ENCODE results near the gene EIF1AD. TPM values are rescaled to one million over a fixed set of nuclear protein-coding genes. Genes with fewer than 3 reads are reported as not detected.
"Not testable (repeated sequence)": the region's sequence is repeated elsewhere in the genome, so short reads cannot be mapped to it uniquely, and the experiment has no call there.

EIF1AD gene
- total RNA-seq, 1 donor from 2014 or later: 45.3 TPM

GRCh38 chr11:66014804-66015453, 13.0 kb upstream of the EIF1AD start:
- H3K4me3 ChIP-seq (ENCODE audit: low read depth, low read length): no peak overlapping the region
- TF ChIP-seq CTCF (conservative IDR thresholded peaks at IDR 0.05; ENCODE audit: low read depth, low read length): no peak
- DNase-seq (ENCODE audit: low read depth): no peak

DNA sequence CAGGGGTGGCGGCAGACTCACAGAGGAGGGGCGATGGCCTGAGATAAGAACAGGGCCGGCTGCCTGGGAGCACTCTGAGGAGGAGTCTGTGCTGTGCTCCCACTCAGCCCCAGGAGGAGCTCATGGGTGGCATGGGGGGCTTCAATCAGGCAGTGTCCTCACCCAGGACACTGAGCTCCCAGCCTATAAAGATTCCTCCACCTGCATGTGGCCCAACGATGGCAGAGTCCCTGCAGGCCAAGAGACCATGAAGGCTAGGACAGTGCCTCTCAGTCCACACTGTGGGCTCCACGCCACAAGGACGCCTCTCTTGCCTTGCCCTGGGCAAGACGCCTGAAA, 11.8 kb upstream of the EIF1AD start:
- no peak for TF ChIP-seq CTCF (conservative IDR thresholded peaks at IDR 0.05; ENCODE audit: low read depth, low read length)
- no peak for DNase-seq (ENCODE audit: low read depth)
- H3K4me3 ChIP-seq (ENCODE audit: low read depth, low read length): no peak overlapping the region

GRCh38 chr11:66012946-66013761, 11.2 kb upstream of the EIF1AD start:
- no peak for DNase-seq (ENCODE audit: low read depth)
- no peak for TF ChIP-seq CTCF (conservative IDR thresholded peaks at IDR 0.05; ENCODE audit: low read depth, low read length)
- H3K4me3 ChIP-seq (ENCODE audit: low read depth, low read length): no peak overlapping the region

DNA sequence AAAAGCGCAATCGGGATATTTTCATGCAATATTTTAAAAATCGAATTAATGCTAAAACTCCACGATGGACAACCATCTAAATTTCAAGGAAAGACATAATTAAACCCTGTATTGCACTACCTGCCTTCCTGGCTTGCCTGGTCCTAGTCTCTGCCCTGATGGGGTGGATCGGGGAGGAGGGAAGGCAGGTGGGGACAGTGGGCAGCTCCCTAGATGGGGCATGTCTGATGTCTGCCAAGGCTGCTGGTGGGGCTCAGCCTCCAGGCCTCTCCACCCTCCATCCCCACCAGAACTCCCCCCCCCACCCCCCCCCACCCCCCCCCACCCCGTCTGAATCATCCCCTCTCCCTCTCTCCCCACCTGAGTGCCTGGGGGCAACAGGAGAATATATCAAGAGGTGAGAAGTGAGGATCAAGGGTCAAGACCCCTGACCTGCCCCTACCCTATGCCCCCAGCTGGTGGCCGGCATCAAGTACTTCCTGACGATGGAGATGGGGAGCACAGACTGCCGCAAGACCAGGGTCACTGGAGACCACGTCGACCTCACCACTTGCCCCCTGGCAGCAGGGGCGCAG, 10.5 kb upstream of the EIF1AD start:
- no peak for TF ChIP-seq CTCF (conservative IDR thresholded peaks at IDR 0.05; ENCODE audit: low read depth, low read length)
- DNase-seq (ENCODE audit: low read depth): no peak
- no peak overlapping the region for H3K4me3 ChIP-seq (ENCODE audit: low read depth, low read length)

- no peak for TF ChIP-seq CTCF (conservative IDR thresholded peaks at IDR 0.05; ENCODE audit: low read depth, low read length)
- no peak for DNase-seq (ENCODE audit: low read depth)
- no peak within 1 kb of the TSS for H3K4me3 ChIP-seq (ENCODE audit: low read depth, low read length)
These were observed 9.9 kb upstream of the EIF1AD start, which contains the start of gene CST6 for GRCh38 chr11:66011785-66012303. Gene CST6 (plus strand): TSS chr11:66012008. CDS start chr11:66012045, 37 bp downstream.

GRCh38 chr11:66011239-66011784, 9.4 kb upstream of the EIF1AD start:
- TF ChIP-seq CTCF (conservative IDR thresholded peaks at IDR 0.05; ENCODE audit: low read depth, low read length): no peak
- no peak overlapping the region for H3K4me3 ChIP-seq (ENCODE audit: low read depth, low read length)
- DNase-seq (ENCODE audit: low read depth): peak; percentile 69

- not testable (repeated sequence) for H3K4me3 ChIP-seq (ENCODE audit: low read depth, low read length); DNase-seq (ENCODE audit: low read depth)
These were observed 8.1 kb upstream of the EIF1AD start for GRCh38 chr11:66010036-66010435.
